Measurements from ENCODE around the gene ZNF329.
A peak's percentile ranks its signal among the peaks of the same experiment; 100 is the strongest.

The ZNF329 gene

GRCh38 chr19:58107778-58108545 is 42.6 kb downstream of the ZNF329 start:
- no peaks in the 10 kb centered on the region for H3K27me3 ChIP-seq (ENCODE audit: low read length)
- peaks cover 53% of the 10 kb centered on the region; the same call in 1 of the 2 replicates for H3K9me3 ChIP-seq (ENCODE audit: insufficient read depth, low read length)

GRCh38 chr19:58098682-58098998 is 51.9 kb downstream of the ZNF329 start:
- H4K20me1 ChIP-seq (ENCODE audit: low read depth, low read length) = no peaks in the 10 kb centered on the region
- H2AFZ ChIP-seq (ENCODE audit: low read depth, low read length, severe bottlenecking) = peak overlapping the region; percentile 65
- H3K36me3 ChIP-seq (ENCODE audit: low read length) = no peaks in the 10 kb centered on the region
- no peak for TF ChIP-seq EZH2phosphoT487 (conservative IDR thresholded peaks at IDR 0.05; ENCODE audit: low read length)
- TF ChIP-seq, protein P1, sequence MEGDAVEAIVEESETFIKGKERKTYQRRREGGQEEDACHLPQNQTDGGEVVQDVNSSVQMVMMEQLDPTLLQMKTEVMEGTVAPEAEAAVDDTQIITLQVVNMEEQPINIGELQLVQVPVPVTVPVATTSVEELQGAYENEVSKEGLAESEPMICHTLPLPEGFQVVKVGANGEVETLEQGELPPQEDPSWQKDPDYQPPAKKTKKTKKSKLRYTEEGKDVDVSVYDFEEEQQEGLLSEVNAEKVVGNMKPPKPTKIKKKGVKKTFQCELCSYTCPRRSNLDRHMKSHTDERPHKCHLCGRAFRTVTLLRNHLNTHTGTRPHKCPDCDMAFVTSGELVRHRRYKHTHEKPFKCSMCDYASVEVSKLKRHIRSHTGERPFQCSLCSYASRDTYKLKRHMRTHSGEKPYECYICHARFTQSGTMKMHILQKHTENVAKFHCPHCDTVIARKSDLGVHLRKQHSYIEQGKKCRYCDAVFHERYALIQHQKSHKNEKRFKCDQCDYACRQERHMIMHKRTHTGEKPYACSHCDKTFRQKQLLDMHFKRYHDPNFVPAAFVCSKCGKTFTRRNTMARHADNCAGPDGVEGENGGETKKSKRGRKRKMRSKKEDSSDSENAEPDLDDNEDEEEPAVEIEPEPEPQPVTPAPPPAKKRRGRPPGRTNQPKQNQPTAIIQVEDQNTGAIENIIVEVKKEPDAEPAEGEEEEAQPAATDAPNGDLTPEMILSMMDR (IDR thresholded peaks at IDR 0.05; ENCODE audit: insufficient read depth, low read length, poor library complexity, severe bottlenecking) = no peak
- peak overlapping the region; percentile 51 for H3K4me3 ChIP-seq (ENCODE audit: insufficient read depth, low read length, poor library complexity, severe bottlenecking)
- no peak overlapping the region for H3K27ac ChIP-seq (ENCODE audit: low read depth, low read length)
- H3K4me2 ChIP-seq (ENCODE audit: low read depth, low read length, poor library complexity, severe bottlenecking) = peak overlapping the region; percentile 67
- no peaks in the 10 kb centered on the region for H3F3A ChIP-seq (ENCODE audit: insufficient read depth)
- H3K79me2 ChIP-seq (ENCODE audit: insufficient read depth, low read length) = no peaks in the 10 kb centered on the region
- H3K9me2 ChIP-seq (replicated peaks; ENCODE audit: insufficient read depth, low read length) = no peaks in the 10 kb centered on the region
- peaks cover 6% of the 10 kb centered on the region; the same call in 1 of the 2 replicates for H3K9me3 ChIP-seq (ENCODE audit: insufficient read depth, low read length)
- no peaks in the 10 kb centered on the region for H3K27me3 ChIP-seq (ENCODE audit: low read length)
- peak overlapping the region; percentile 21; the same call in 1 of the 2 replicates for H3K9ac ChIP-seq (ENCODE audit: low read length)

More at GRCh38 chr19:58107778-58108545, 42.6 kb downstream of the ZNF329 start:
- no peaks in the 10 kb centered on the region for H3K36me3 ChIP-seq (ENCODE audit: low read length)
- H3K27ac ChIP-seq (ENCODE audit: low read depth, low read length) = no peak overlapping the region
- H3K4me2 ChIP-seq (ENCODE audit: low read depth, low read length, poor library complexity, severe bottlenecking) = no peak overlapping the region
- H2AFZ ChIP-seq (ENCODE audit: low read depth, low read length, severe bottlenecking) = no peak overlapping the region
- no peaks in the 10 kb centered on the region for H3F3A ChIP-seq (ENCODE audit: insufficient read depth)
- no peak overlapping the region for H3K4me3 ChIP-seq (ENCODE audit: insufficient read depth, low read length, poor library complexity, severe bottlenecking)
- H4K20me1 ChIP-seq (ENCODE audit: low read depth, low read length) = no peaks in the 10 kb centered on the region
- TF ChIP-seq EZH2phosphoT487 (conservative IDR thresholded peaks at IDR 0.05; ENCODE audit: low read length) = no peak
- TF ChIP-seq, protein P1 (IDR thresholded peaks at IDR 0.05; ENCODE audit: insufficient read depth, low read length, poor library complexity, severe bottlenecking) = no peak
- no peaks in the 10 kb centered on the region for H3K79me2 ChIP-seq (ENCODE audit: insufficient read depth, low read length)
- H3K9me2 ChIP-seq (replicated peaks; ENCODE audit: insufficient read depth, low read length) = no peaks in the 10 kb centered on the region
- H3K9ac ChIP-seq (ENCODE audit: low read length) = no peak overlapping the region

GRCh38 chr19:58097781-58098681 is 52.6 kb downstream of the ZNF329 start, which contains the start of gene ZSCAN18:
TSS of gene ZSCAN18 (minus strand) at chr19:58098231. CDS start at chr19:58090267, 7,964 bp downstream.
- Histone ChIP-seq H3K9me2 (replicated peaks; ENCODE audit: insufficient read depth, low read length) (no peaks in the 10 kb centered on the region), H2AFZ (ENCODE audit: low read depth, low read length, severe bottlenecking) (peak within 1 kb of the TSS; percentile 65), H3K36me3 (ENCODE audit: low read length) (no peaks in the 10 kb centered on the region), H3K79me2 (ENCODE audit: insufficient read depth, low read length) (no peaks in the 10 kb centered on the region), H4K20me1 (ENCODE audit: low read depth, low read length) (no peaks in the 10 kb centered on the region), H3K9ac (ENCODE audit: low read length) (peak within 1 kb of the TSS; percentile 69), H3F3A (ENCODE audit: insufficient read depth) (no peaks in the 10 kb centered on the region), H3K4me2 (ENCODE audit: low read depth, low read length, poor library complexity, severe bottlenecking) (peak within 1 kb of the TSS; percentile 67), H3K9me3 (ENCODE audit: insufficient read depth, low read length) (peaks cover 3% of the 10 kb centered on the region; the same call in 1 of the 2 replicates), H3K27me3 (ENCODE audit: low read length) (no peaks in the 10 kb centered on the region), H3K27ac (ENCODE audit: low read depth, low read length) (no peak within 1 kb of the TSS), H3K4me3 (ENCODE audit: insufficient read depth, low read length, poor library complexity, severe bottlenecking) (peak within 1 kb of the TSS; percentile 74)
- TF ChIP-seq EZH2phosphoT487 (conservative IDR thresholded peaks at IDR 0.05; ENCODE audit: low read length) = no peak
- TF ChIP-seq, protein P1 (IDR thresholded peaks at IDR 0.05; ENCODE audit: insufficient read depth, low read length, poor library complexity, severe bottlenecking) = no peak

Measured in SU-DHL-6 (cell line).